Measurements from ENCODE around the gene SLC17A3. TPM values are rescaled to one million over a fixed set of nuclear protein-coding genes. Genes with fewer than 3 reads are reported as not detected.

Gene SLC17A3, protein sequence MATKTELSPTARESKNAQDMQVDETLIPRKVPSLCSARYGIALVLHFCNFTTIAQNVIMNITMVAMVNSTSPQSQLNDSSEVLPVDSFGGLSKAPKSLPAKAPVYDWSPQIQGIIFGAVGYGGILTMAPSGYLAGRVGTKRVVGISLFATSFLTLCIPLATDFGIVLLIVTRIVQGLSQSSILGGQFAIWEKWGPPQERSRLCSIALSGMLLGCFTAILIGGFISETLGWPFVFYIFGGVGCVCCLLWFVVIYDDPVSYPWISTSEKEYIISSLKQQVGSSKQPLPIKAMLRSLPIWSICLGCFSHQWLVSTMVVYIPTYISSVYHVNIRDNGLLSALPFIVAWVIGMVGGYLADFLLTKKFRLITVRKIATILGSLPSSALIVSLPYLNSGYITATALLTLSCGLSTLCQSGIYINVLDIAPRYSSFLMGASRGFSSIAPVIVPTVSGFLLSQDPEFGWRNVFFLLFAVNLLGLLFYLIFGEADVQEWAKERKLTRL
- not detected in 2 replicates for total RNA-seq (ENCODE audit: low replicate concordance)

DNA sequence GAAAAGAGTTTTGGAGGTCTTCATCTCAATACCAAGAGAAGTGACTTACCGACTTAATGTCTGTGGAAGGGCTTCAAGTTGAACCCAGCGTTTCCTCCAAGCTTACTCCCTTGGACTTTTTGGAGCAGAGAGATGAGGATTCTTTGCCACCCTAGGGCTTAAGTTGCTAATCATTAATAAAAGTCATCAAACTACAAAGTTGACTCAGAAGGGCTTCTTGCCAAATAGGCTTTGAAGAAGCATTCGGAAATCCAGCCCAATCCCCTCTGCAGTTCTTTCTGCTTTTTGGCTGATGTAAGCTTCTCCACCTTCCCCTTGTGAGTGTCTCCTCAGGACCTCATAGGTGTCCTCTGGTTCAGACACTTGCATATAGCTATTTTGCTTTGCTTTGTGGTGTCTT is at the start of gene SLC17A3:
TSS of gene SLC17A3 (minus strand) at position 126 of the 400 bp plus-strand sequence. CDS start 5,856 bp downstream, outside the sequence.
- Mint-ChIP-seq H3K27ac (no peak within 1 kb of the TSS), H3K4me1 (no peaks in the 10 kb centered on the region), H3K27me3 (ENCODE audit: insufficient read depth, low read depth) (no peaks in the 10 kb centered on the region), H3K36me3 (no peaks in the 10 kb centered on the region), H3K4me3 (no peak within 1 kb of the TSS), H3K9me3 (no peaks in the 10 kb centered on the region)
- no peak for TF ChIP-seq EZH2phosphoT487 (IDR thresholded peaks at IDR 0.05)
- TF ChIP-seq, protein P1, sequence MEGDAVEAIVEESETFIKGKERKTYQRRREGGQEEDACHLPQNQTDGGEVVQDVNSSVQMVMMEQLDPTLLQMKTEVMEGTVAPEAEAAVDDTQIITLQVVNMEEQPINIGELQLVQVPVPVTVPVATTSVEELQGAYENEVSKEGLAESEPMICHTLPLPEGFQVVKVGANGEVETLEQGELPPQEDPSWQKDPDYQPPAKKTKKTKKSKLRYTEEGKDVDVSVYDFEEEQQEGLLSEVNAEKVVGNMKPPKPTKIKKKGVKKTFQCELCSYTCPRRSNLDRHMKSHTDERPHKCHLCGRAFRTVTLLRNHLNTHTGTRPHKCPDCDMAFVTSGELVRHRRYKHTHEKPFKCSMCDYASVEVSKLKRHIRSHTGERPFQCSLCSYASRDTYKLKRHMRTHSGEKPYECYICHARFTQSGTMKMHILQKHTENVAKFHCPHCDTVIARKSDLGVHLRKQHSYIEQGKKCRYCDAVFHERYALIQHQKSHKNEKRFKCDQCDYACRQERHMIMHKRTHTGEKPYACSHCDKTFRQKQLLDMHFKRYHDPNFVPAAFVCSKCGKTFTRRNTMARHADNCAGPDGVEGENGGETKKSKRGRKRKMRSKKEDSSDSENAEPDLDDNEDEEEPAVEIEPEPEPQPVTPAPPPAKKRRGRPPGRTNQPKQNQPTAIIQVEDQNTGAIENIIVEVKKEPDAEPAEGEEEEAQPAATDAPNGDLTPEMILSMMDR (IDR thresholded peaks at IDR 0.05): no peak
- TF ChIP-seq EZH2 (IDR thresholded peaks at IDR 0.05): no peak
- Histone ChIP-seq H3K9me3 (ENCODE audit: low read depth) (no peaks in the 10 kb centered on the region), H4K20me1 (ENCODE audit: low read depth) (no peaks in the 10 kb centered on the region), H3K4me1 (no peaks in the 10 kb centered on the region), H3K27ac (no peak within 1 kb of the TSS), H3K27me3 (no peaks in the 10 kb centered on the region), H3K4me3 (no peak within 1 kb of the TSS), H3K36me3 (no peaks in the 10 kb centered on the region), H3K4me2 (no peak within 1 kb of the TSS), H2AFZ (replicated peaks) (no peak within 1 kb of the TSS), H3K79me2 (ENCODE audit: low read depth) (no peaks in the 10 kb centered on the region), H3F3A (ENCODE audit: low read depth) (no peaks in the 10 kb centered on the region), H3K9ac (no peak within 1 kb of the TSS)
- DNase-seq (ENCODE audit: low spot score): no peak

DNA sequence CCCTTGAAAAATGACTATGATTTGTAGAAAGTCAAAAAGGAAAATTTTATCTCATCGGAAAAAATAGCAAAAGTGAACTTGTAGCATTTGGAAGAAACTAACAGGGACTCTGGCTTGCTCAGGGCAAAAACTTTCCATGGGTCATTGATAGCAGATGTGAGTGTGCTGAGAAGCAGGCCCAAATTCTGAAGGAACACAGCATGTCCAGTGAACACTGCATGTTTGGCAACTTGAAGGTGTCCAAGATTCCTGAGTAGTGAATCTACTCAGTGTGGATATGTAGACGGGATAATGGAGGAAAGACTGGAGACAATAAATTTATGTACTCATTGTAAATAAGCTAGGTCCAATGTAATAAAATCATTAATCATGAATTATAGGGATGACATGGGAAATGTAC is 48.3 kb upstream of the SLC17A3 start:
- no peaks in the 10 kb centered on the region for H3K36me3 Mint-ChIP-seq
- DNase-seq (ENCODE audit: low spot score): no peak
- no peak overlapping the region for H3K4me2 ChIP-seq
- H3K27ac Mint-ChIP-seq: no peak overlapping the region
- H3K9me3 ChIP-seq (ENCODE audit: low read depth): no peaks in the 10 kb centered on the region
- H4K20me1 ChIP-seq (ENCODE audit: low read depth): no peaks in the 10 kb centered on the region
- no peaks in the 10 kb centered on the region for H3K36me3 ChIP-seq
- no peaks in the 10 kb centered on the region for H3F3A ChIP-seq (ENCODE audit: low read depth)
- H3K4me3 ChIP-seq: no peak overlapping the region
- no peaks in the 10 kb centered on the region for H3K79me2 ChIP-seq (ENCODE audit: low read depth)
- H3K4me3 Mint-ChIP-seq: no peak overlapping the region
- H2AFZ ChIP-seq (replicated peaks): no peak overlapping the region
- H3K9ac ChIP-seq: no peak overlapping the region
- H3K27me3 Mint-ChIP-seq (ENCODE audit: insufficient read depth, low read depth): no peaks in the 10 kb centered on the region
- H3K4me1 Mint-ChIP-seq: peaks cover 7% of the 10 kb centered on the region
- H3K9me3 Mint-ChIP-seq: no peaks in the 10 kb centered on the region
- TF ChIP-seq, protein P1 (IDR thresholded peaks at IDR 0.05): no peak
- TF ChIP-seq EZH2phosphoT487 (IDR thresholded peaks at IDR 0.05) (no peak), EZH2 (IDR thresholded peaks at IDR 0.05) (no peak)
- H3K4me1 ChIP-seq: peaks cover 6% of the 10 kb centered on the region
- H3K27ac ChIP-seq: no peak overlapping the region
- H3K27me3 ChIP-seq: no peaks in the 10 kb centered on the region

DNA sequence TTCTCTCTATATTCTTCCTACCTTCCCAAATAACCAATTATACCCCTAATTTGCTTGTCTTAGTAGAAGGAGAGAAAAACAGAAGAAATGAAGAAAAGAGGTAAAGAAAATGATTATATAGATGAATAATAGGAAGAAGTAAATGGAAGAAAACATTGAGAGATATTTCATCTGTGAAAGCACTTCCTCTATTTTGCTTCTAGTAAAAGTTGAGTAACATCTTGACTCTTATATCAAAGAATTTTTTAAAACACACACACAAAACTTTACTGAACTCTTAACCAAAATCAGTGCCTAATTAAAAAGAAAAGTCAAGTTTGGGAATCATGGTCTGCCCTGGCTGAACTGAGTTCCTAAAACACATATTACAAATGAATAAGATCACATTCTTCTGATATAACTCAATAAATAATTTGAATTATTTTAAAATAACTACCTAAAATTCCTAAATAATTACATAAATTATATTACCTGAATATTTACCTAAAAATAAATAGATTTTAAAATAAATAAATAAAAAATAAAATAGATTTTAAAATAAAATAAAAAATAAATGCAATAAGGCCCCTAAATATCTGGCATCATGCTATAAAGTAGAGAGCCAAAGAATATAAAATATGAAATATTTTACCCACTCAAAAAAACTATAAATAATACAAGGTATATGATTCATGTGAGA is 47.6 kb upstream of the SLC17A3 start:
- Histone ChIP-seq H3K9me3 (ENCODE audit: low read depth) (no peaks in the 10 kb centered on the region), H3K9ac (no peak overlapping the region), H3K4me2 (no peak overlapping the region), H3K27me3 (no peaks in the 10 kb centered on the region), H4K20me1 (ENCODE audit: low read depth) (no peaks in the 10 kb centered on the region), H3F3A (ENCODE audit: low read depth) (no peaks in the 10 kb centered on the region), H3K27ac (no peak overlapping the region), H3K79me2 (ENCODE audit: low read depth) (no peaks in the 10 kb centered on the region), H3K4me1 (peaks cover 6% of the 10 kb centered on the region), H3K4me3 (no peak overlapping the region), H2AFZ (replicated peaks) (no peak overlapping the region), H3K36me3 (no peaks in the 10 kb centered on the region)
- DNase-seq (ENCODE audit: low spot score): no peak
- TF ChIP-seq EZH2phosphoT487 (IDR thresholded peaks at IDR 0.05) (no peak), EZH2 (IDR thresholded peaks at IDR 0.05) (no peak)
- TF ChIP-seq, protein P1 (IDR thresholded peaks at IDR 0.05): no peak
- no peak overlapping the region for H3K27ac Mint-ChIP-seq
- H3K4me3 Mint-ChIP-seq: no peak overlapping the region
- H3K36me3 Mint-ChIP-seq: no peaks in the 10 kb centered on the region
- no peaks in the 10 kb centered on the region for H3K9me3 Mint-ChIP-seq
- no peaks in the 10 kb centered on the region for H3K27me3 Mint-ChIP-seq (ENCODE audit: insufficient read depth, low read depth)
- peaks cover 7% of the 10 kb centered on the region for H3K4me1 Mint-ChIP-seq
